Effector memory CD4-positive, alpha-beta T cell (primary cell): Measurements from ENCODE around the gene TFCP2.
"Not testable (repeated sequence)": the region's sequence is repeated elsewhere in the genome, so short reads cannot be mapped to it uniquely, and the experiment has no call there.

Source experiments
- DNase-seq, 3 donors: peaks; one replicate each; pipeline ENCODE4 v3.0.0-alpha.2; 2020
- H3K27ac ChIP-seq: 2 replicates; pipeline ENCODE4 v1.7.0; 2013; ENCODE audit warnings: mild to moderate bottlenecking, low read length, moderate library complexity; ENCODE audit not compliant: insufficient read depth, poor library complexity, severe bottlenecking
- H3K27me3 ChIP-seq: replicated peaks from 2 replicates; pipeline ENCODE4 v1.7.0; 2013; ENCODE audit warnings: mild to moderate bottlenecking, low read length; ENCODE audit not compliant: insufficient read depth, control insufficient read depth, poor library complexity, severe bottlenecking
- H3K36me3 ChIP-seq: 2 replicates; pipeline ENCODE4 v1.7.0; 2013; ENCODE audit warnings: mild to moderate bottlenecking, low read length, moderate library complexity; ENCODE audit not compliant: control insufficient read depth, insufficient read depth
- H3K4me1 ChIP-seq: 2 replicates; pipeline ENCODE4 v1.7.0; 2013; ENCODE audit warnings: low read length, mild to moderate bottlenecking; ENCODE audit not compliant: control insufficient read depth, insufficient read depth, poor library complexity, severe bottlenecking
- H3K4me3 ChIP-seq: 2 replicates; pipeline ENCODE4 v1.7.0; 2013; ENCODE audit warnings: low read length, low read depth, mild to moderate bottlenecking; ENCODE audit not compliant: insufficient read depth, poor library complexity, severe bottlenecking
- H3K9me3 ChIP-seq: 2 replicates; pipeline ENCODE4 v1.7.0; 2013; ENCODE audit warnings: mild to moderate bottlenecking, low read length, moderate library complexity; ENCODE audit not compliant: control insufficient read depth
- total RNA-seq, 3 donors: gene quantifications; one replicate each; lab custom pipeline; 2026; lab: John Stamatoyannopoulos, UW

The TFCP2 gene, protein sequence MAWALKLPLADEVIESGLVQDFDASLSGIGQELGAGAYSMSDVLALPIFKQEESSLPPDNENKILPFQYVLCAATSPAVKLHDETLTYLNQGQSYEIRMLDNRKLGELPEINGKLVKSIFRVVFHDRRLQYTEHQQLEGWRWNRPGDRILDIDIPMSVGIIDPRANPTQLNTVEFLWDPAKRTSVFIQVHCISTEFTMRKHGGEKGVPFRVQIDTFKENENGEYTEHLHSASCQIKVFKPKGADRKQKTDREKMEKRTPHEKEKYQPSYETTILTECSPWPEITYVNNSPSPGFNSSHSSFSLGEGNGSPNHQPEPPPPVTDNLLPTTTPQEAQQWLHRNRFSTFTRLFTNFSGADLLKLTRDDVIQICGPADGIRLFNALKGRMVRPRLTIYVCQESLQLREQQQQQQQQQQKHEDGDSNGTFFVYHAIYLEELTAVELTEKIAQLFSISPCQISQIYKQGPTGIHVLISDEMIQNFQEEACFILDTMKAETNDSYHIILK
- 18.3 to 31.4 (median 21.8) reads per million in 3 donors for total RNA-seq

DNA sequence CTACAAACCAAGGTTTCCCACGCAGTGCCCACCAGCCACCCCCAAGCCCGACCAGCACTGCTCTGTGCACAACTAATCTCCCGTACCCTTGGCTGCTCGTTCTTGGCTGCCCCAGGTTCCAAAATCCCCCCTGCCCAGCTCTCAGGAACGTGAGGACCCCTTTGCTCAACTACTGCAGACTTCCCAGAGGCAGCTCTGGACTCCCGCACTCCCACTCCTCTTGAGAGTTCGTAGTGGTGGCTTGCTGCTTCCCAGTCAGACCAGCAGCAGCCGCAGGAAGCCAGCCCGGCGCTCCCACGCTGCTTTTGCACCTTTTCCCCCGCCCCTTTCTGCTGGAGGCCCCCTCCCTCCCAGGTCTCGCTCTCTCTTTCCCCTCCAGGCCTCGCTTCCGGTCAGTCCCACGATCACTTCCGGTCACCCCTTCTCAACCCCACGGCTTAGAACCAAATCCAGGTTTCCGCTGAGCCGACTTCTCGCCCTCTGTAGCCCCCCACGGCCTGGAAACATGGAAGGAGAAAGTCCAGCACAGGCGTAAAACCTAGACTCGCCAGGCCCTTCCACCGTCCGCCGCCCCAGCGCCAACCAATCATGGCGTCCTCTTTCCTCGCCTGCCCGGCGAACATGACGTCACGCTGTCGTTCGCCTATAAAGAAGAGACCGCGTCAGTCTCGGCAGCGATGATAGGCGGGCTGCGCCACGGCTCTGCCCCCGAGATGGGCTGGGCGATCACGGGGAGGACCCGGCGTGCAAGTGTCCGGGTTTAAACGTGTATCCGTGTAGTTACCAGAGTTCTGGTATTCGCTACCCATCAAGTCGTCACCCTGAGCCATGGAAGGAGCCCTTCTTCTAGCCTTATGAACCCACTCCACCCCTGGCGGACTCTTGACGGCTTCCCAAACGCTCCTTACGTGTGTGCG lies at the start of gene TFCP2:
TSS of gene TFCP2 (minus strand) at position 621 of the 917 bp plus-strand sequence. CDS start 713 bp downstream, outside the sequence.
- Histone ChIP-seq H3K4me1 (peaks cover 6% of the 10 kb centered on the region), H3K36me3 (no peaks in the 10 kb centered on the region), H3K9me3 (no peaks in the 10 kb centered on the region), H3K4me3 (peak within 1 kb of the TSS; percentile 93), H3K27me3 (no peaks in the 10 kb centered on the region), H3K27ac (peak within 1 kb of the TSS; percentile 93)
- peak; percentile 87 to 92 (median 88) for DNase-seq

DNA sequence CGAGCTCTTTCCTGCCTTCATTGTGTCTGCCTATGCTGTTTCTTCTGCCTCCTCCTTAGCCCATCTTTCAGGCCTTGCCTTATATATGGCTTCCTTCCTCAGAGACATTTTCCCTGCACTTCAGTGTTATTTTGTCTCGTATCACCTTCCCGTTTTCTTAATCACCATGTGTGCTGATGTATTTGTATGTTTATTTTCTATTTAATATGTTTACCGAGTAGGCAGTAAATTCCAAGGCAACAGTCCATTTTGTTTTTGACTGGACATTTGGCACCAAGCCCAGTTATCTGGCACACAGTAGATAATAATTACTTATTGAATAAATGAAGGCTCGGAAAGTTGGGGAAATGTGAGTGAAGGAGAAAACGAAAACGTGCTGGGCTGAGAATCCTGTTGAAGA lies 49.5 kb upstream of the TFCP2 start:
- no peaks in the 10 kb centered on the region for H3K9me3 ChIP-seq
- no peak overlapping the region for H3K27ac ChIP-seq
- no peaks in the 10 kb centered on the region for H3K36me3 ChIP-seq
- no peak for DNase-seq
- H3K4me3 ChIP-seq, result no peak overlapping the region
- no peaks in the 10 kb centered on the region for H3K27me3 ChIP-seq
- peaks cover 6% of the 10 kb centered on the region for H3K4me1 ChIP-seq

DNA sequence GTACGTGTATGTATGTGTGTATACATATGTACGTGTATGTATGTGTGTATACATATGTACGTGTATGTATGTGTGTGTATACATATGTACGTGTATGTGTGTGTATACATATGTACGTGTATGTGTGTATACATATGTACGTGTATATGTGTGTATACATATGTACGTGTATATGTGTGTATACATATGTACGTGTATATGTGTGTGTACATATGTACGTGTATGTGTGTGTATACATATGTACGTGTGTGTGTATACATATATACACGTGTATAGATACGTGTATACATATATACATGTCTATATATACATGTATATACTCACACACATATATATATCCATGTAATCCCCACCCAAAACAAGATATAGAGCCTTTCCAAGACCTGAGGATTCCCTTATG lies 46.9 kb upstream of the TFCP2 start:
- H3K4me1 ChIP-seq, result peaks cover 13% of the 10 kb centered on the region
- not testable (repeated sequence) for DNase-seq, H3K36me3 ChIP-seq, H3K27ac ChIP-seq, H3K4me3 ChIP-seq, H3K27me3 ChIP-seq, H3K9me3 ChIP-seq

DNA sequence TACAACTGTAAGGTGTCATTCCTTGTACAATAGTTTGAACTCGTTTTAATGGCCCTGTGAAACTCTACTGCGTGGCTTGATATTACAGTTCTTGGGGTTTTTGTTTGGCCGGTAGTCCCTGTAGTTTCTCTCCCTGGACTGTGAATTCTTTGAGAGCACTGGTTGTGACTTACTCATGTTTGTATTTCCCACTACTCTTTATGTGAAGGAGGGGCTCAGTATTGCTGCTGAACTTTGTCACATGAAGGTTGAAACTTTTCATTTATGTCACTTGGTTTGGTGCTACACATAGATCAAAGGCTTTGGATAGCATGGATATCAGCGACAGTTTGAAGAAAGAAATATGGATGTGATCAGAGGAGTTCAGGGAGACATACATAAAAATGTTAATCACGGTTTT lies 46.4 kb upstream of the TFCP2 start:
- H3K9me3 ChIP-seq, result no peaks in the 10 kb centered on the region
- no peak overlapping the region for H3K27ac ChIP-seq
- no peaks in the 10 kb centered on the region for H3K27me3 ChIP-seq
- no peaks in the 10 kb centered on the region for H3K36me3 ChIP-seq
- peaks cover 13% of the 10 kb centered on the region for H3K4me1 ChIP-seq
- no peak overlapping the region for H3K4me3 ChIP-seq
- no peak for DNase-seq

DNA sequence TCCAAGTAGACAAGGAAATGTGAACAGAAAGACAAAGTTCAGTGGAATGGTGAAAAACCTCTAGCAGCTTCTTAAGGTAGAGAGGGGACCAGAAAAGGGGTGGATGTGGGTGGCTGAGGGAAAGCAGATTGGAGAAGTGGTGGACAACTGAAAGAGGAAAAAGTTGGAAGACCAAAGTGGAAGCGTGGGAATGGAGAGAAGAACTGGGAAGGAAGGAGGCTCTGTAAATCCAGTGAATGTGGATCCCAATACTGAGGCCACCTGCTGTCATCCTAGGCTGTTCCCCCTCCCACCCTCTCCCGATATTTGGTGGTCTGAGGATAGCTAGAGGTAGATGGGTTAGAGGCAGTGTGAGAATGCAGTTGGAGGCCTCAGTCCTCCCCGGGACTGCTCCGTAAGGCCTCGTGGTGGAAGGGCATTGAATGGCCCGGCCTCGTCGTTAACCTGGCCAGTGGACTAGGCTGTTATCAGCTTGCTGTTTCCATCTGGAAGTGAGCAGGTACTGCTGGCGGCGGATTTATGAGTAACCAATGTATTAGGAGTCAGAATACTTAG lies 45.7 kb upstream of the TFCP2 start:
- H3K27me3 ChIP-seq, result no peaks in the 10 kb centered on the region
- no peaks in the 10 kb centered on the region for H3K36me3 ChIP-seq
- DNase-seq, result no peak
- peak overlapping the region; percentile 91 for H3K27ac ChIP-seq
- H3K4me3 ChIP-seq, result peak overlapping the region; percentile 97
- no peaks in the 10 kb centered on the region for H3K9me3 ChIP-seq
- H3K4me1 ChIP-seq, result peaks cover 13% of the 10 kb centered on the region

DNA sequence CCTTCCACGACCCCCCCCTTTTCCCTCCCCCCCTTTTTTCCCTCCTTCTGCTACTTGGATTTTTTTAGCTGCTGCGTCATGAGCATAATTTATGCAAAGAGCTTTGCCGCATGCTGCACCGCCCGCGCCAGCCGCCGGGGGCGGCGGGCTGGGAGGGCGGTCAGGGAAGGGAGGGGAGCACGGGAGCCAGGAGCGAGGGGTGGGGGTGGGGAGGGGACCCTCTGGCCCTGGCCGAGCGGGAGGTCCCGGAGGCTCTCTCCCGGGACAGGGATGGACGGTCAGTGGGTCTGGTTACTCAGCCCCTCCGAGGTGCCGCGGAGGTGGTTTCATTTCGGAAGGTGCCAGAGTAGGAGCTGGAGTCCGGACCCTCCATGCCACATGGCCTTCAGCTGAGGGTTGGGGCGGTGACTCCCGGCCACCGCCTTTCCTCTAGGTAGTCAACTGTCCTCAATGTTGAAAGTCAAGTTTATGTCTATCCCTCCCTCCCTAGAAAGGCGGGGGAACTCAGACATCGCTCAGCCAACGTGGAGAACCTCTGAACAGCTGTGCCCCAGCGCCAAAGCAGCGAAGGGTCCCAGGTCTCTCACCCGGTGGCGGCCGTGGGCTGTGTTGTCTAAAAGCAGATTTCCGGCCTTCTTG lies 45.2 kb upstream of the TFCP2 start, which contains the start of gene POU6F1:
TSS of gene POU6F1 (minus strand) at position 95 of the 639 bp plus-strand sequence. CDS start 11,226 bp downstream, outside the sequence.
- peak; percentile 38 to 60 (median 59) for DNase-seq

DNA sequence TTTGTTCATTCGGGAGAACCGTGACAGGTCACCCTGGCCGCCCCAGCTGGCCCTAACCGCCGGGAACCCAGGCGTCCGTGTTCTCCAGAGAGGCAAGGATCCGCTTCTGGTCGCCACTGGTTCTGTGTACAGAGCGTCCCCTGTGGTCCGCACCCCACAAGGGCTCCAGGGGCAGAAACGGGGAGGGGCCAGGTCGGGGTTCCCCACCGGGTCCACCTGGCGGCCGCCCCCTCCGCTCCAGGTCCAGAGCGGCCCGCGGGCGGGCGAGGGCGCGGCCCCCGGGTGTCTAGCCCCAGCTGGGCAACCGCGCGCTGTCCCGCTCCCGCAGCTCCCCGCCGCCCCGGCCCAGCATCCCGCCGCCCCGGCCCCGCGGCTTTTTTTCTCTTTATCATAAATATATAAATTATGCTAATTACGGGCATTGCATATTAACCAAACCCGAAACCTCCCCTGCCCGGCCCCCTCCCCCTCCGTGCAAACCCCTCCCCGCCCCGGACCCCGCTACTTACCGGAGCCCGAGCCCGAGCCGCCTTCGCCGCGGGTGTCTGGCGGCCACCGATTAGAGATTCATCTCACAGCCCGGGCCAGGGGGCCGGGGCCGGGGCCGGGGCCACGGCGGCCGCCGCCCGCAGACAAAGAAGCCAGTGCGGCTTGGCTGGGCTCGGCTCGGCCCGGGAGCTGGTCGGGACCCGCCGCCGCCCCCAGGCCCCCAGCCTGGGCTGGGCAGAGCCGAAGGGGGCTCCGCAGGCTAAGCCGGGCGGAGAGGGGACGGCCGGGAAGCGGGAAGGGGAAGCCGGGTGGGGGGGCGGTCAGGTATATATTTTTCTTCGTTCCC lies 44.4 kb upstream of the TFCP2 start:
- H3K9me3 ChIP-seq, result no peaks in the 10 kb centered on the region
- peak; percentile 24 to 47 (median 32) for DNase-seq
- H3K36me3 ChIP-seq, result no peaks in the 10 kb centered on the region
- H3K27me3 ChIP-seq, result no peaks in the 10 kb centered on the region
- peak overlapping the region; percentile 97 for H3K4me3 ChIP-seq
- H3K4me1 ChIP-seq, result peaks cover 13% of the 10 kb centered on the region
- peak overlapping the region; percentile 91 for H3K27ac ChIP-seq

More for the DNA sequence above, 45.2 kb upstream of the TFCP2 start, which contains the start of gene POU6F1:
- Histone ChIP-seq H3K4me3 (peak within 1 kb of the TSS; percentile 97), H3K36me3 (no peaks in the 10 kb centered on the region), H3K27me3 (no peaks in the 10 kb centered on the region), H3K4me1 (peaks cover 13% of the 10 kb centered on the region), H3K27ac (peak within 1 kb of the TSS; percentile 91), H3K9me3 (no peaks in the 10 kb centered on the region)

DNA sequence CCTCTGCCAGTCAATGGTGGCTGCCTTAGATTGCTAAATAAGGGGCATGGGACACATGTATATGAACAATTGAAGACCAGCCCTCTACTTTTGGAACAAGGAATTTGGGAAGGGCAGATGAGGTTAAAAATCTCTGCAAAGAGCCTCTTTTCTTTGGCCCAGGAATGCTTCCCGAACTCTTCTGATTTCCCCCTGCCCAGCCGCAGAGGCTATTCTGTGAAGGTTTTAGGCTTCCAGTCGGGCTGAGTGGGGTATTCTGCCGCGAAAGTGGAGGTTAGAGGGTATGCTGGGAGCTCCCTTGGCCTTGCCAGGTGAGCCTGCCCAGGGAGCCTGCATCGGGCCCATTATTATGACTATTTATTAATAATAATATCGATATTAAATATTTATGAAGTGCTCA lies 43.7 kb upstream of the TFCP2 start:
- Histone ChIP-seq H3K27ac (peak overlapping the region; percentile 91), H3K36me3 (no peaks in the 10 kb centered on the region), H3K4me3 (peak overlapping the region; percentile 97), H3K27me3 (no peaks in the 10 kb centered on the region), H3K4me1 (peaks cover 13% of the 10 kb centered on the region), H3K9me3 (no peaks in the 10 kb centered on the region)
- DNase-seq, result no peak
